Prostate gland (tissue), 2 donors: Measurements from ENCODE around the gene RABL2B. TPM values are rescaled to one million over a fixed set of nuclear protein-coding genes. Genes with fewer than 3 reads are reported as not detected.
"Not testable (repeated sequence)": the region's sequence is repeated elsewhere in the genome, so short reads cannot be mapped to it uniquely, and the experiment has no call there.

Experiments used
- DNase-seq: peaks from one replicate; pipeline ENCODE4 v3.0.0-alpha.2; 2019; ENCODE audit warnings: low spot score
- H3K27ac ChIP-seq, 2 donors: fragments of 200-600 bp; sonication (generic); 2 replicates each; pipeline ENCODE4 v1.5.1; 2017 to 2019
- H3K27me3 ChIP-seq: fragments of 200-600 bp; sonication (generic); replicated peaks from 2 replicates; pipeline ENCODE4 v1.5.1; 2019; ENCODE audit not compliant: insufficient read depth
- H3K36me3 ChIP-seq, 2 donors: fragments of 200-600 bp; sonication (generic); 1 replicate in 1 of 2; 2 replicates in 1 of 2; pipeline versions ENCODE4 v1.5.1 to v1.8.1; 2017 to 2019
- H3K4me1 ChIP-seq: fragments of 200-600 bp; sonication (generic); replicated peaks from 2 replicates; pipeline ENCODE4 v1.5.1; 2019
- H3K4me3 ChIP-seq, 2 donors: fragments of 200-600 bp; sonication (generic); 2 replicates each; pipeline ENCODE4 v1.5.1; 2017 to 2019
- H3K9me3 ChIP-seq: fragments of 200-600 bp; sonication (generic); 2 replicates; pipeline ENCODE4 v1.5.1; 2017
- CTCF ChIP-seq, 4 experiments: fragments of 200-600 bp in 2 of 4; fragments of 450-650 bp in 2 of 4; sonication (generic) in 2 of 4; IDR thresholded peaks; 1 replicate in 3 of 4; 2 replicates in 1 of 4; pipeline ENCODE4 v1.5.1; 2016 to 2019; ENCODE audit warnings: antibody characterized with exemption in 4 of 4, mild to moderate bottlenecking in 2 of 4, moderate library complexity in 2 of 4
- POLR2AphosphoS5 ChIP-seq: sonication (generic); formaldehyde crosslinking; IDR thresholded peaks from one replicate; pipeline ENCODE4 v1.6.1; 2017; ENCODE audit warnings: antibody characterized with exemption
- WGBS: methylation state at CpG from one replicate; pipeline ENCODE4 v1.1.5; 2018; 5-methylcytosine and 5-hydroxymethylcytosine counted together
- intact Hi-C: fragments of 100-400 bp; cut with DNase I; formaldehyde crosslinking; loops from one replicate; pipeline ENCODE4 v1.14.2; 2022
- total RNA-seq, 2 donors: library from RNA; depleted of rRNA; stranded (reverse); fragments of >200 nt; gene quantifications; one replicate each; pipeline ENCODE4 v1.1.0, GENCODE V29; 2016

The RABL2B gene
- 10 to 100 TPM; 23.0 to 31.7 TPM for total RNA-seq

- H3K27me3 ChIP-seq, intact Hi-C loops, H3K4me1 ChIP-seq, H3K27ac ChIP-seq, H3K36me3 ChIP-seq, H3K9me3 ChIP-seq: not testable (repeated sequence)
- TF ChIP-seq CTCF (IDR thresholded peaks at IDR 0.05) (peak in 1 of 4 experiments; percentile 22), POLR2AphosphoS5 (peak; percentile 40)
- whole genome bisulfite sequencing, result 0% methylated on average over 21 of the region's 77 CpGs
- H3K4me3 ChIP-seq, result peak within 1 kb of the TSS; percentile 32 to 40
- DNase-seq, result peak; percentile 79
These were observed at the start of gene RABL2B for GRCh38 chr22:50783033-50783879. RABL2B (minus strand) TSS chr22:50783636; CDS start chr22:50782294, 1,342 bp downstream.

DNA sequence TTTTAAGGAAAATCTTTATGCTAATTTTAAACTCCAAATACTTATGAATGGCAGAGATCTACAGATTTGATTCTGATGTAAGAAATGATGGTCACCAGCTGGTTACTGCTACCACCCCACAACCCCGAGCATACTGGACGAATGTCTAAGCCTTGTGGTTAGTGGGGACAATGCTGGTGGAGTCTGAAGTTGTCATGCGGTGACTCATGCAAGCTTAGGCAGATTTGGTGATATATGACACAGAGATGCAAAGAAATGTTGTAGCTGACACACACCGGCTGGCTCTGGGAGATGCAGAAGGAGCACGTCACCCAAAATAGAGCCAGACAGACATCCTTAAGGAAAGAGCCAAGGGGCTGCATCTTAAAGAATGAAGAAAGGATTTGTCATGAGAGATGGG, 3.5 kb upstream of the RABL2B start:
- H3K27ac ChIP-seq, H3K36me3 ChIP-seq, H3K9me3 ChIP-seq, H3K4me3 ChIP-seq, H3K27me3 ChIP-seq, H3K4me1 ChIP-seq, intact Hi-C loops, DNase-seq: not testable (repeated sequence)
- WGBS, result no CpG with 5 or more reads among the region's 5 CpGs

GRCh38 chr22:50785289-50785688, 1.9 kb upstream of the RABL2B start:
- H3K27ac ChIP-seq, DNase-seq, H3K9me3 ChIP-seq, H3K4me1 ChIP-seq, intact Hi-C loops, H3K27me3 ChIP-seq, H3K4me3 ChIP-seq, H3K36me3 ChIP-seq: not testable (repeated sequence)
- WGBS, result 90% methylated on average over 5 of the region's 5 CpGs

DNA sequence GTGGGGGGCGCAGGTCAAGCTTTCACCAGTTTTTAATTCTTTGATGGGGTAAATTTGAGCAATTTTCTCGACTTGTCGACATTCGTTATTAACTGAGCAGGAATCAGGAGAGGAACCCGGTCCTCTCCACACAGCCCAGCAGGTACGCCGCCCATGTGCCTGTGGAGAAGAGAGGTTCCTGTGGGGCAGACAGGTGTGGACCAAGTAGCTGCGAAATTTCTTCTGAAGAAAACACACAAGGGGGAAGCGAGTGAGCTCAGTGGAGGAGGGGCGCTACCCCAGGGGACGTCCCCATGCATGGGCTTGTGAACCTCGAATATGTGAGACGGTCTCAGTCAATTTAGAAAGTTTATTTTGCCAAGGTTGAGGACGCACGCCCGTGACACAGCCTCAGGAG, 442 bp upstream of the RABL2B start:
- H3K9me3 ChIP-seq, H3K4me1 ChIP-seq, H3K27ac ChIP-seq, intact Hi-C loops, H3K36me3 ChIP-seq, H3K27me3 ChIP-seq, DNase-seq: not testable (repeated sequence)
- WGBS, result 2% methylated on average over 9 of the region's 16 CpGs
- H3K4me3 ChIP-seq, result peak overlapping the region; percentile 32 to 40

DNA sequence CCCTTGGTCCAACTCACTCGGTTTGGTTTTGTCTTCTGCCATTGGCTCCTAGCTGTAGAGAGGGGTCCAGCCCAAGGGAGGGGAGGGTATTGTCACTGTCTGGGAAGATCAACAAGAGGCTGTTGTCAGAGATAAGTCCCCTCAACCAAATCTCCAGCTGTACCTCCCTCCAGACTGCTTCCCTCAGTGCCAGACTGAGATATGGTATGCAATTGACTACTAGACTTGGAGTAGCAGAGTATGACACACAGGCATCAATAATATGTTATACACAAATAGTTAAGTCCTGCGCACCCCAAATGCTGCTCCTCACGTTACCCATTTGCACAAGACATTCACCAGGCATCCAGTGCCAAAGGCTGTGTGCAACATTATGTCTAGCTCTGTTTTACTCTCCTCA, 1.2 kb downstream of the RABL2B start:
- H3K9me3 ChIP-seq, H3K4me3 ChIP-seq, intact Hi-C loops, H3K36me3 ChIP-seq, H3K4me1 ChIP-seq, H3K27ac ChIP-seq, DNase-seq, H3K27me3 ChIP-seq: not testable (repeated sequence)
- 88% methylated on average over 2 of the region's 3 CpGs for WGBS

DNA sequence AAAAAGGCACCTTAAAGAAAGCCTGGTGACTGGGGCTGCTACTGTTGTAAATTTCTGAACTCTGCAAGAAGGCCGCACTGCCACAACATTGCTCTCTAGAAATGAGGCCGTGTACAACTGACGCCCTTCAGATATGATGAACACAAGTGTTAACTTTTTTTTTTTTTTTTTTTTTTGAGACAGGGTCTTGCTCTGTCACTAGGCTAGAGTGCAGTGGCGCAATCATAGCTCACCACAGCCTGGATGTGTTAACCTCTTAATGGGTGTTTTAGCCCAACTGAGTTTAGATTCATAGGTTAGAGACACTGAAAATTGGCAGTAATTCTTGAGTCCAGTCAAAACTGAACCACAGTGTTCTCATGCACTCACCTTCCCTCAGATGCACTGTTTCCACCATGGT, 3.2 kb downstream of the RABL2B start:
- WGBS, result 79% methylated on average over 4 of the region's 4 CpGs
- H3K27ac ChIP-seq, H3K4me1 ChIP-seq, intact Hi-C loops, DNase-seq, H3K27me3 ChIP-seq, H3K36me3 ChIP-seq, H3K9me3 ChIP-seq, H3K4me3 ChIP-seq: not testable (repeated sequence)

DNA sequence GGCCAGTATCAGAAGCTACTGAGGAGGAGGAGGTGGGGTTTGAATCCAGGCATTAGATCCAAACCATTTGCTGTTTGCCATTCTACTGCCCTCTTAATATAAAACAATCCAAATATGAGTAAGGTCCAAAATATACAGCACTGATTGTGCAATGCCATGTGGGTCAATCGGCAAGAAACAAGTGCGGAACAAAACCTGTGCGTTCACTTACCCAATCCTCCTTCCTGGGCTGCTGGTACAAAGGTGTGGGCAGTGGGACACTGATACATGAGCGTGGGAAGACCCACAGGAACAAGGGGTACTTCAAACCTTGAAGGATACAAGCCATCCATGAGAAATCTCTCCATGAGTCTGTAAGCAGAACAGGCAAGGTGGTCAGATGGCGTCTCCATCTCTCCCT, 5.8 kb downstream of the RABL2B start:
- H3K9me3 ChIP-seq, DNase-seq, H3K27ac ChIP-seq, H3K36me3 ChIP-seq, H3K27me3 ChIP-seq, intact Hi-C loops, H3K4me3 ChIP-seq, H3K4me1 ChIP-seq: not testable (repeated sequence)
- 91% methylated on average over 5 of the region's 5 CpGs for WGBS

- H3K36me3 ChIP-seq, H3K4me1 ChIP-seq, H3K27ac ChIP-seq, H3K4me3 ChIP-seq, intact Hi-C loops, H3K9me3 ChIP-seq, H3K27me3 ChIP-seq: not testable (repeated sequence)
- DNase-seq, result peak; percentile 55
- WGBS, result 18% methylated on average over 12 of the region's 12 CpGs
- TF ChIP-seq CTCF (IDR thresholded peaks at IDR 0.05), result peak in 2 of 4 experiments; percentile 39 to 55
These were observed 8.3 kb downstream of the RABL2B start for GRCh38 chr22:50775132-50775531.

DNA sequence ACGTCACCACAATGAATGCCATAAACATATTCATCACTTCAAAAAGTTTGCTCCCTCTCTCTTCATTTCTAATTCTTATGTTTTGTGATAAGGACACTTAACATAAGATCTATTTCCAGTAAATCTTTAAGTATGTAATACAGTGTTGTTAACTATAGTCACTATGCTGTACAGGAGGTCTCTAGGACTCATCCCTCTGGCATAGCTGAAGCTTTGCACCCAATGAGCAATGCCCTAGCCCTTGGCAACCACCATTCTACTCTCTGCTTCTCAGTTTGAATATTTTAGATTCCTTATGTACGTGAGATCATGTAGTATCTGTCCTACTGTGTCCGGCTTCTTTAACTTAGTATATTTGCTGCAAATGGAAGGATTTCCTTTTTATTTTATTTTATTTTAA, 19.1 kb downstream of the RABL2B start:
- H3K27me3 ChIP-seq, H3K4me1 ChIP-seq, H3K9me3 ChIP-seq, H3K36me3 ChIP-seq, H3K4me3 ChIP-seq, intact Hi-C loops, H3K27ac ChIP-seq, DNase-seq: not testable (repeated sequence)
- 73% methylated on average over 3 of the region's 3 CpGs for WGBS

GRCh38 chr22:50761829-50762228, 21.6 kb downstream of the RABL2B start:
- DNase-seq, intact Hi-C loops: not testable (repeated sequence)
- WGBS, result 94% methylated on average over 2 of the region's 2 CpGs

More at GRCh38 chr22:50761829-50762228, 21.6 kb downstream of the RABL2B start:
- not testable (repeated sequence) for H3K4me1 ChIP-seq, H3K36me3 ChIP-seq, H3K27me3 ChIP-seq, H3K9me3 ChIP-seq, H3K27ac ChIP-seq, H3K4me3 ChIP-seq
